ENCODE results near the gene DMC1. TPM values are rescaled to one million over a fixed set of nuclear protein-coding genes. Genes with fewer than 3 reads are reported as not detected.

The DMC1 gene
- total and polyA plus RNA-seq, 2 donors (not counting 1 experiment from before 2014, with no cell fraction given): 0.54 to 4.0 TPM

DNA sequence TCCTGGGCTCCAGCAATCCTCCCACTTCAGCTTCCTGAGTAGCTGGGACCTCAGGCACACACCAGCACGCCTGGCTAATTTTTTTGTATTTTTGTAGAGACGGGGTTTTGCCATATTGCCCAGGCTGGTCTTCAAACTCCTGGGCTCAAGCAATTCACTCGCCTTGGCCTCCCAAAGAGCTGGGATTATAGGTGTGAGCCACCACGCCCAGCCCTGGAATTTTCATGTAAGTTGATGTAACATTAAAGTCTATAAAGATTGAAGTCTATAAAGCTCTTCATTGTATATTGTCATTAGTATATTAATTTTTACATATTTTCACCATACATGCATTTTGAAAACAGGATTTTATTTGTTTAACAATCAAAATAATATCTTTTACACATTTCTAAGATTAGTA lies 51.4 kb downstream of the DMC1 start:
- no peak overlapping the region for H3K4me3 ChIP-seq (replicated peaks in 1 of 4; ENCODE audit: control extremely low read depth in 1 of 4, insufficient read depth in 1 of 4, low read depth in 3 of 4, low read length in 4 of 4)
- no peaks in the 10 kb centered on the region for H3K36me3 ChIP-seq (ENCODE audit: control insufficient read depth, insufficient read depth, low read length)
- no peaks in the 10 kb centered on the region for H3K4me1 ChIP-seq (ENCODE audit: control insufficient read depth, extremely low read depth, insufficient read depth, low read length)
- DNase-seq (ENCODE audit: low read depth in 2 of 2): no peak
- H2AFZ ChIP-seq (ENCODE audit: low read length): no peak overlapping the region
- H3K27me3 ChIP-seq (ENCODE audit: control insufficient read depth, insufficient read depth, low read length): no peaks in the 10 kb centered on the region
- H3K9ac ChIP-seq (ENCODE audit: insufficient read depth, low read length): no peak overlapping the region
- no peaks in the 10 kb centered on the region for H3K79me2 ChIP-seq (ENCODE audit: control insufficient read depth, insufficient read depth, low read length)
- no peaks in the 10 kb centered on the region for H4K20me1 ChIP-seq (ENCODE audit: control insufficient read depth, extremely low read depth, insufficient read depth, low read length)
- no peaks in the 10 kb centered on the region for H3K9me3 ChIP-seq (ENCODE audit: control insufficient read depth, insufficient read depth, low read depth, low read length)
- no peak overlapping the region for H3K27ac ChIP-seq (ENCODE audit: insufficient read depth, low read length)
- H3K4me2 ChIP-seq (ENCODE audit: extremely low read depth, insufficient read depth, low read length): no peak overlapping the region
- TF ChIP-seq, protein P1, sequence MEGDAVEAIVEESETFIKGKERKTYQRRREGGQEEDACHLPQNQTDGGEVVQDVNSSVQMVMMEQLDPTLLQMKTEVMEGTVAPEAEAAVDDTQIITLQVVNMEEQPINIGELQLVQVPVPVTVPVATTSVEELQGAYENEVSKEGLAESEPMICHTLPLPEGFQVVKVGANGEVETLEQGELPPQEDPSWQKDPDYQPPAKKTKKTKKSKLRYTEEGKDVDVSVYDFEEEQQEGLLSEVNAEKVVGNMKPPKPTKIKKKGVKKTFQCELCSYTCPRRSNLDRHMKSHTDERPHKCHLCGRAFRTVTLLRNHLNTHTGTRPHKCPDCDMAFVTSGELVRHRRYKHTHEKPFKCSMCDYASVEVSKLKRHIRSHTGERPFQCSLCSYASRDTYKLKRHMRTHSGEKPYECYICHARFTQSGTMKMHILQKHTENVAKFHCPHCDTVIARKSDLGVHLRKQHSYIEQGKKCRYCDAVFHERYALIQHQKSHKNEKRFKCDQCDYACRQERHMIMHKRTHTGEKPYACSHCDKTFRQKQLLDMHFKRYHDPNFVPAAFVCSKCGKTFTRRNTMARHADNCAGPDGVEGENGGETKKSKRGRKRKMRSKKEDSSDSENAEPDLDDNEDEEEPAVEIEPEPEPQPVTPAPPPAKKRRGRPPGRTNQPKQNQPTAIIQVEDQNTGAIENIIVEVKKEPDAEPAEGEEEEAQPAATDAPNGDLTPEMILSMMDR (conservative IDR thresholded peaks at IDR 0.05 in 1 of 2, IDR thresholded peaks at IDR 0.05 in 1 of 2; ENCODE audit: low read depth in 1 of 2, low read length in 2 of 2): no peak
- TF ChIP-seq EZH2 (IDR thresholded peaks at IDR 0.05; ENCODE audit: low read length, missing control alignments): no peak

DNA sequence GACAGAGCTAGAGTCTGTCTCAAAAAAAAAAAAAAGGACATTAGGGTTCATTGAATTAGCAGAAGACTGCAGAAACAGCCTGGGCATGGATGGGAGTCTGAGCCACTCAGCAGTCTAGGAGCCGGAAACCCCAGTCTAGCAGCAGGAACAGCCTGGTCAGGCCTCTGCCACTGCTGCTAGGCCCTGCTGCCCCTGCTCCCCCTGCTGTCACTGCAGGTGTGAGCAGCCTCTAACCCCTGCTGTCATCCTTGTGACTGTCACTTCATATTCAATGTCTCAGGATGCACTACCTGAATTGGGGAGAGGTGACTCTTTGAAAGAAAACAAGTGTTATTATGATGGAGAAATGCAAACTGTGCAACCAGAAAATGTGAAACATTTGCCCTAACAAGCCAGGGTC lies 56.9 kb downstream of the DMC1 start:
- Histone ChIP-seq H4K20me1 (ENCODE audit: control insufficient read depth, extremely low read depth, insufficient read depth, low read length) (no peaks in the 10 kb centered on the region), H3K4me2 (ENCODE audit: extremely low read depth, insufficient read depth, low read length) (no peak overlapping the region), H3K4me3 (replicated peaks in 1 of 4; ENCODE audit: control extremely low read depth in 1 of 4, insufficient read depth in 1 of 4, low read depth in 3 of 4, low read length in 4 of 4) (no peak overlapping the region), H3K36me3 (ENCODE audit: control insufficient read depth, insufficient read depth, low read length) (no peaks in the 10 kb centered on the region), H3K9me3 (ENCODE audit: control insufficient read depth, insufficient read depth, low read depth, low read length) (no peaks in the 10 kb centered on the region), H3K79me2 (ENCODE audit: control insufficient read depth, insufficient read depth, low read length) (no peaks in the 10 kb centered on the region), H2AFZ (ENCODE audit: low read length) (no peak overlapping the region), H3K4me1 (ENCODE audit: control insufficient read depth, extremely low read depth, insufficient read depth, low read length) (no peaks in the 10 kb centered on the region), H3K27me3 (ENCODE audit: control insufficient read depth, insufficient read depth, low read length) (no peaks in the 10 kb centered on the region), H3K9ac (ENCODE audit: insufficient read depth, low read length) (no peak overlapping the region), H3K27ac (ENCODE audit: insufficient read depth, low read length) (no peak overlapping the region)
- DNase-seq (ENCODE audit: low read depth in 2 of 2): no peak
- TF ChIP-seq EZH2 (IDR thresholded peaks at IDR 0.05; ENCODE audit: low read length, missing control alignments): no peak
- TF ChIP-seq, protein P1 (conservative IDR thresholded peaks at IDR 0.05 in 1 of 2, IDR thresholded peaks at IDR 0.05 in 1 of 2; ENCODE audit: low read depth in 1 of 2, low read length in 2 of 2): no peak

DNA sequence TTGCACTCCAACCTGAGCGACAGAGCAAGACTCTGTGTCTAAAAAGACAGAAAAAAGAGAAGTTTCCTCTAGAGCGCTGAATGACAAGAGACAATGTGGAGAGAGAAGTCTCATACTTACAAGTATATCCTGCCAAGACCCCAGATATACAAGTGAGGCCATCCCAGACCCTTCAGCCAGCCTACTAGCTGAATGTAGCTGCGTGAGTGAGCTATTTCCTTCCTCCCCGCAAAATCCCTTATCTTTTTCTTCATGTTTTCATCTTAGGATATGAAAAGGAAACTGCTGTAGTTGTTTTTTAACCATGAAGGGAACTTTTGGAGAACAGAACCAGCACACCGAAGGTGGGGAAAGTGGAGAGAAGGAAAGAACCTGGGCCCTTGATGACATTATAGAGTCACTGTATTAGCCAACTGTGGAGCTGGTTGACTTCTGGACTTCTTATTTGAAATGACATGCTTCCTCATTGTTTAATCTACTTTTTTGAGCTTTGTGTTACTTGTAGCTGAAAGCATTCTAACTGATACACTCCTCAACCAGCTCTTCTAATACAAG lies 59.5 kb downstream of the DMC1 start:
- no peak overlapping the region for H3K27ac ChIP-seq (ENCODE audit: insufficient read depth, low read length)
- no peak for DNase-seq (ENCODE audit: low read depth in 2 of 2)
- H3K79me2 ChIP-seq (ENCODE audit: control insufficient read depth, insufficient read depth, low read length): peaks cover 6% of the 10 kb centered on the region
- no peak overlapping the region for H3K4me3 ChIP-seq (replicated peaks in 1 of 4; ENCODE audit: control extremely low read depth in 1 of 4, insufficient read depth in 1 of 4, low read depth in 3 of 4, low read length in 4 of 4)
- no peak overlapping the region for H3K9ac ChIP-seq (ENCODE audit: insufficient read depth, low read length)
- no peaks in the 10 kb centered on the region for H3K9me3 ChIP-seq (ENCODE audit: control insufficient read depth, insufficient read depth, low read depth, low read length)
- H3K4me2 ChIP-seq (ENCODE audit: extremely low read depth, insufficient read depth, low read length): no peak overlapping the region
- peaks cover 3% of the 10 kb centered on the region for H3K4me1 ChIP-seq (ENCODE audit: control insufficient read depth, extremely low read depth, insufficient read depth, low read length)
- H3K27me3 ChIP-seq (ENCODE audit: control insufficient read depth, insufficient read depth, low read length): no peaks in the 10 kb centered on the region
- no peak for TF ChIP-seq EZH2 (IDR thresholded peaks at IDR 0.05; ENCODE audit: low read length, missing control alignments)
- TF ChIP-seq, protein P1 (conservative IDR thresholded peaks at IDR 0.05 in 1 of 2, IDR thresholded peaks at IDR 0.05 in 1 of 2; ENCODE audit: low read depth in 1 of 2, low read length in 2 of 2): no peak
- H3K36me3 ChIP-seq (ENCODE audit: control insufficient read depth, insufficient read depth, low read length): no peaks in the 10 kb centered on the region
- no peaks in the 10 kb centered on the region for H4K20me1 ChIP-seq (ENCODE audit: control insufficient read depth, extremely low read depth, insufficient read depth, low read length)
- no peak overlapping the region for H2AFZ ChIP-seq (ENCODE audit: low read length)
